ENCODE results near the gene TRMT61B. TPM values are rescaled to one million over a fixed set of nuclear protein-coding genes. Genes with fewer than 3 reads are reported as not detected.

TRMT61B gene
- total and polyA plus RNA-seq, 9 of the 15 experiments (the other 6 are each of a cell fraction or from before 2014, with no cell fraction given) = 13.2 to 28.3 (median 19.5) TPM

GRCh38 chr2:28895189-28895893 is 25.2 kb upstream of the TRMT61B start (continued):
- TF ChIP-seq DLX4 (CRISPR knock-in tag; IDR thresholded peaks at IDR 0.05) = no peak
- TF ChIP-seq ZNF699 (CRISPR knock-in tag; IDR thresholded peaks at IDR 0.05; ENCODE audit: insufficient replicate concordance) = no peak
- peak in 2 of 3 experiments; percentile 23 to 87 for TF ChIP-seq YY1 (IDR thresholded peaks at IDR 0.05; ENCODE audit: borderline replicate concordance in 1 of 3, control insufficient read depth in 1 of 3, extremely low read depth in 1 of 3, insufficient read depth in 3 of 3, insufficient read length in 1 of 3, insufficient replicate concordance in 2 of 3, low read depth in 1 of 3, low read length in 2 of 3)
- peak in 1 of 2 experiments; percentile 21; a peak in 1 of 4 replicates for TF ChIP-seq FOXK2 (conservative IDR thresholded peaks at IDR 0.05 in 1 of 2, IDR thresholded peaks at IDR 0.05 in 1 of 2; ENCODE audit: low read depth in 2 of 2)
- TF ChIP-seq NR4A1 (CRISPR knock-in tag; IDR thresholded peaks at IDR 0.05) = no peak
- TF ChIP-seq NR4A1 (tag; IDR thresholded peaks at IDR 0.05) = no peak
- TF ChIP-seq PHB2 (IDR thresholded peaks at IDR 0.05; ENCODE audit: low read depth) = no peak
- TF ChIP-seq, protein P1, sequence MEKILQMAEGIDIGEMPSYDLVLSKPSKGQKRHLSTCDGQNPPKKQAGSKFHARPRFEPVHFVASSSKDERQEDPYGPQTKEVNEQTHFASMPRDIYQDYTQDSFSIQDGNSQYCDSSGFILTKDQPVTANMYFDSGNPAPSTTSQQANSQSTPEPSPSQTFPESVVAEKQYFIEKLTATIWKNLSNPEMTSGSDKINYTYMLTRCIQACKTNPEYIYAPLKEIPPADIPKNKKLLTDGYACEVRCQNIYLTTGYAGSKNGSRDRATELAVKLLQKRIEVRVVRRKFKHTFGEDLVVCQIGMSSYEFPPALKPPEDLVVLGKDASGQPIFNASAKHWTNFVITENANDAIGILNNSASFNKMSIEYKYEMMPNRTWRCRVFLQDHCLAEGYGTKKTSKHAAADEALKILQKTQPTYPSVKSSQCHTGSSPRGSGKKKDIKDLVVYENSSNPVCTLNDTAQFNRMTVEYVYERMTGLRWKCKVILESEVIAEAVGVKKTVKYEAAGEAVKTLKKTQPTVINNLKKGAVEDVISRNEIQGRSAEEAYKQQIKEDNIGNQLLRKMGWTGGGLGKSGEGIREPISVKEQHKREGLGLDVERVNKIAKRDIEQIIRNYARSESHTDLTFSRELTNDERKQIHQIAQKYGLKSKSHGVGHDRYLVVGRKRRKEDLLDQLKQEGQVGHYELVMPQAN (IDR thresholded peaks at IDR 0.05; ENCODE audit: borderline replicate concordance) = peak; percentile 88
- no peak for TF ChIP-seq ZNF282 (CRISPR knock-in tag; IDR thresholded peaks at IDR 0.05)
- TF ChIP-seq SRSF1 (IDR thresholded peaks at IDR 0.05; ENCODE audit: low read depth, low read length) = no peak
- peak; percentile 19; the same call in 1 of the 2 replicates for TF ChIP-seq BHLHE40 (IDR thresholded peaks at IDR 0.05; ENCODE audit: low read length)
- no peak for TF ChIP-seq NFIC (IDR thresholded peaks at IDR 0.05)
- TF ChIP-seq MNT (conservative IDR thresholded peaks at IDR 0.05) = peak; percentile 91 to 94
- TF ChIP-seq MXD1 (CRISPR knock-in tag; IDR thresholded peaks at IDR 0.05; ENCODE audit: borderline replicate concordance, poor library complexity, severe bottlenecking) = peak; percentile 51
- TF ChIP-seq ZKSCAN1 (IDR thresholded peaks at IDR 0.05; ENCODE audit: low read depth, low read length) = no peak
